Measurements from ENCODE around the gene DENND6B.
"Not testable (repeated sequence)": the region's sequence is repeated elsewhere in the genome, so short reads cannot be mapped to it uniquely, and the experiment has no call there.

DENND6B gene

GRCh38 chr22:50284479-50284878, 42.3 kb downstream of the DENND6B start:
- DNase-seq: no peak

GRCh38 chr22:50283821-50284220, 43.0 kb downstream of the DENND6B start:
- DNase-seq: no peak

- no peak for DNase-seq
These were observed 44.3 kb downstream of the DENND6B start for GRCh38 chr22:50282361-50283155.

GRCh38 chr22:50281957-50282356, 44.9 kb downstream of the DENND6B start:
- DNase-seq: no peak

GRCh38 chr22:50281384-50281760, 45.4 kb downstream of the DENND6B start:
- DNase-seq: no peak

- no peak for DNase-seq
These were observed 46.0 kb downstream of the DENND6B start for GRCh38 chr22:50280708-50281383.

- no peak for DNase-seq
These were observed 46.6 kb downstream of the DENND6B start for GRCh38 chr22:50280022-50280707.

- DNase-seq: no peak
These were observed 47.7 kb downstream of the DENND6B start for GRCh38 chr22:50278956-50279619.

GRCh38 chr22:50278461-50278860, 48.4 kb downstream of the DENND6B start:
- no peak for DNase-seq

- DNase-seq: no peak
These were observed 49.1 kb downstream of the DENND6B start for GRCh38 chr22:50277761-50278160.

GRCh38 chr22:50276143-50276542, 50.7 kb downstream of the DENND6B start:
- DNase-seq: peak in 1 of 2 experiments; percentile 8

- no peak for DNase-seq
These were observed 51.4 kb downstream of the DENND6B start for GRCh38 chr22:50275181-50276055.

- DNase-seq: no peak
These were observed 52.0 kb downstream of the DENND6B start for GRCh38 chr22:50274771-50275170.

GRCh38 chr22:50274311-50274710, 52.5 kb downstream of the DENND6B start:
- peak in 1 of 2 experiments; percentile 42 for DNase-seq

GRCh38 chr22:50273781-50274180, 53.0 kb downstream of the DENND6B start:
- DNase-seq: not testable (repeated sequence)

GRCh38 chr22:50273352-50273751, 53.5 kb downstream of the DENND6B start:
- DNase-seq: not testable (repeated sequence)

GRCh38 chr22:50272044-50272802, 54.6 kb downstream of the DENND6B start:
- no peak for DNase-seq

GRCh38 chr22:50271519-50271970, 55.3 kb downstream of the DENND6B start:
- DNase-seq: peak; percentile 52 to 79

GRCh38 chr22:50270666-50271394, 56.0 kb downstream of the DENND6B start:
- DNase-seq: no peak

- DNase-seq: peak in 1 of 2 experiments; percentile 39
These were observed 56.7 kb downstream of the DENND6B start, which contains the start of gene MAPK11 for GRCh38 chr22:50269970-50270665. Gene MAPK11, minus strand, starts transcription at chr22:50270380. Its CDS starts 88 bp downstream, at chr22:50270292.
